HG03175 (cell line): ENCODE measurements around the gene TMEM272.

Source experiments
- ATAC-seq: cut with Tn5 transposase; IDR thresholded peaks from one replicate; pipeline ENCODE4 v1.9.1; 2021; ENCODE audit warnings: mild to moderate bottlenecking, moderate library complexity; ENCODE audit not compliant: unreplicated experiment

TMEM272 gene

GRCh38 chr13:51783428-51784094 is 61.4 kb downstream of the TMEM272 start:
- ATAC-seq: no peak

- ATAC-seq: no peak
Observed at GRCh38 chr13:51782026-51782710, 62.8 kb downstream of the TMEM272 start.

DNA sequence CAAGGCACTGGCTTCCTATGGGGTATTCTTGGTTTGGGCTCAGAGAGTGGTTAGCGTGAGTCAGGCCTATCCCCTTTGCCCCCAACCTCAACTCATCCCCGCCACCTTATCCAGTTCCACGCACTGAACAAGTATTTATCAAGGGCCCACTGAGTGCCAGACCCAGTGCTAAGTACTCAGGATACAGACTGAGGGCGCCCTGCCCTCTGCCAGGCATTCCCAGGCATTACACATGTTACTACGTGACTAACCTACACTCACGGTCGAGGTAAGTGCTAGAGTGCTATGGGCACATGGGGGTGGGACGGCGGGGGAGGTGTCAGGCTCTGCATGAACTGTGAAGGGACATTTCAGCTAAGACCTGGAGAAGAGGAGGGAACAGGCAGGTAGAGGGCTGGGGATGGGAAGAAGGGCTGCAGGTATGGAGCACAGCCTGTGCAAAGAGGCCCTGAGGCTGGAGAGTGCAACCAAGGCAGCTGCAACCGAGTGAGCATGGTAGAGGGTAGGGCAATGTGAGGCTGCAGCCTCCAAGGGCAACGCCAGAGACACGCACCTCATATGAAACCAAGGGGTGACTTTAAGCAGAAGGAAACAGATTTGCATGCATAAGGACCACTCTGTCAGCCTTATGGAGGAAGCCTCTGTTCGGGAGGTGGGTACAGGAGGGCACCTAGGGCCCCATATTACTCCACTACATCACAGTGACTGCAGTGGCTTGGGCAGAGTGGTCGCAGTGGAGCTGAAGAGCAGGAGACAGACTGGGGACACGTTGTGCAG is 63.5 kb downstream of the TMEM272 start:
- no peak for ATAC-seq

- ATAC-seq: no peak
Observed at GRCh38 chr13:51780099-51780498, 64.9 kb downstream of the TMEM272 start.

- no peak for ATAC-seq
Observed at GRCh38 chr13:51778392-51778791, 66.6 kb downstream of the TMEM272 start.

DNA sequence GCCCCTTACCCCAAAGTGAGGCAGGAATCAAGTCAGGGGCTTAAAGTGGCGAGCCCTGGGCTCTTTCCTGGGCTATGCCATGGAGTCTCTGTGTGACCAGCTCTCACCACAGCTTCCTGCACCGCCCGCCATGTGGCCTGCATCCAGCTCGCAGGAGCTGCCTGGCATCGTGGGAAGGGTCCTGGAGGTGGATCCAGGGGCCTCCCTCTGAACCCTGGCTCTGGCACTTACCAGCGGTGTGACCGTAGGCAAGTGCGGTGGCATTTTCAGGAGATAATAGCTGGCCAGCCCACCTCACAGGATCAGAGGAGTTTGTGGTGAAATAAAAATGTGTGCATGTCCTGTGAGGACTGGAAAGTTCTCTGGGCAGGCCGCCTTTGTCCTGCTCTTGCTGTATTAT is 67.1 kb downstream of the TMEM272 start:
- no peak for ATAC-seq

DNA sequence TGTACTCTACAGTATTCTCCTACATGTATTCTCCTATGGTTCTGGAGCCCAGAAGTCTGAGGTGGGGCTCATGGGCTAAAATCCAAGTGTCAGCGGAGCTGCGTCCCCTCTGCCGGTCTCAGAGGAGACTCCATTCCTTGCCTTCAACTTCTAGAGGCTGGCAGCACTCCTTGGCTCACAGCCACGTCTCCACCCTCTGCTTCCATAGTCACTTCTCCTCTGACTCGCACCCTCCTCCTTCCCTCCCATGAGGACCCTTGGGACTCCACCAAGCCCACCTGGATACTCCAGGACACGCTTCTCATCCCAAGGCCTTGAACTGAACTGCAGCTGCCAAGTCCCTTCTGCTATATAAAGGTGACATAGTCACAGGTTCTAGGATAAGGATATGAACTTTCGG is 68.8 kb downstream of the TMEM272 start:
- ATAC-seq: no peak

- no peak for ATAC-seq
Observed at GRCh38 chr13:51773515-51773914, 71.5 kb downstream of the TMEM272 start.

GRCh38 chr13:51772781-51773180 is 72.2 kb downstream of the TMEM272 start:
- ATAC-seq: no peak

DNA sequence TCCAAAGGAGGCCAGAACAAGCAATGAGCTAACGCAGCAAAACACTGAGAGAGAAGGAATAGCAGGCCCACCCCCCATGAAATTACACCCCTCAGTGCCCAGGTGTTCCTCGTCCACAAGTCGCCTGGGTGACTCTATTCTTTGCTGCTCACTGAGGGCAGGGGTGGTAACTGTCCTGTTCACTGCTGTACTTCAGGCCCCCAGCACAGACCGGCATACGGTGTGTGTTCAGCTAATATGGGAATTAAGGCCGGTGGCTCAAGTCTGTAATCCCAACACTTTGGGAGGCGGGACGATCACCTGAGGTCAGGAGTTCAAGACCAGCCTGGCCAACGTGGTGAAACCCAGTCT is 72.9 kb downstream of the TMEM272 start:
- ATAC-seq: no peak

DNA sequence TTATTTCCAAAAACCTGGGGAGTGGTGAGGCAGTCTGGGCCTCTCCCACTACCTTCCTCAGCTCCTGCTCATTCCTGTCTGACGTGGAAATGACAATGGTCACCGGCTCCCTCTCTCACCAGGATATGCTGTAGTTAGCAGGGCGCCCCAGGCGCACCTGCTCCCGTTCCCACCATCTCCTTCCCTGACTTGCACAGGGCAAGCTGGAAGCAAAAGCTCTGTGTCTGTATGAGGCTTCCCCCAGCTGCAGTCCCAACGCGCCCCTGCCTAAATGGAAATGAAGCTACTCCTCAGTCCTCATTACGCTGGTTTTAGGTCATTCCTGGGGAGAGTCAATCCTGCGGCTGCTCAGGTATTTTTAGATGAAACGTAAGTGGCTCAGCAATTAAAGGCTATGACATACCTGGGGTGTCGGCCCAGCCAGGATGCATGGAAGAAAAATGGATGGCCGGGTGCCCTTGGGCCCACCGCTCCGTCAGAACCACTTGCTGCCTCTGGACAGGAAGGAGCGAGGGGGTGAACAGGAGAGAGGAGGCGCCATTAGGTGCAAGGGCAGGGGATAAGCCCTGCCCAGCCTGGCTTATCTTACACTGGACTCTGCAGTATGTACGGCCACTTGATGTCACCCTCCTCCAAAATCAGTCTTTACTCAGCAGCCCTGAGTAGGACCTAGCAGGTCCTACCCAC is 73.4 kb downstream of the TMEM272 start:
- no peak for ATAC-seq

DNA sequence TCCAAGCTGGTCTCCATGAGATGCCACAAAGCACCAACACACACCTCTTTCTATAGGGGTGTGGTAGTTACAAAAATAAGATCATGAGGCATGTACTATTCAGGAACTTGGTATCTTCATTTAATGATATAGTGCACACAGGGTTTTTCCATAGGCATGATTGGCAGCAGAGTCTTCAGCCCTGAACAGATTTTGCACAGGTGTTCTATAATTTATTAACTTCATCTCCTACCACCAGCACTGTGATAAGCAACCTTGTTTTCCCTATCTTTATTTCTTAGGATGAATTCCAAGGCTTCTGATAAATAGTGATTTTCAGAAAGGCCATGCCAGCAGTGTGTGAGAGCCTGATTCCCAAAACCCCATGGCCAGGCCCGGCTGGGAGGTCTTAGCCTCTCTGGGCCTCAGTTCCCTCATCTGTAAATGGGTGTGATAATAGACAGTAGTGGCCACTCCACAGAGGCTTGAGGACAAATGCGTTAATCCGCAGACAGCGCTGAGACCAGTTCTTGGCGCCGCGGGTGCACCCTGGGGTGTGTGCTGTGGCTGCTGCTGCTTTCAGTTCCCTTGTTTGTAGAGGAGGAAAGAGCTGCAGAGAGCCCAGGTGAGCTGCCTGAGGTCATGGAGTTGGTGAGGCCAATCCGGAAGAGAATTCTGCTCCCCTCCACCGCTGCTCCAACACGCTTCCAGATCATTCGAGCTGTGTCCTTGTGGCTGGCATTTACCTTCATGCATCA is 74.1 kb downstream of the TMEM272 start:
- ATAC-seq: no peak

DNA sequence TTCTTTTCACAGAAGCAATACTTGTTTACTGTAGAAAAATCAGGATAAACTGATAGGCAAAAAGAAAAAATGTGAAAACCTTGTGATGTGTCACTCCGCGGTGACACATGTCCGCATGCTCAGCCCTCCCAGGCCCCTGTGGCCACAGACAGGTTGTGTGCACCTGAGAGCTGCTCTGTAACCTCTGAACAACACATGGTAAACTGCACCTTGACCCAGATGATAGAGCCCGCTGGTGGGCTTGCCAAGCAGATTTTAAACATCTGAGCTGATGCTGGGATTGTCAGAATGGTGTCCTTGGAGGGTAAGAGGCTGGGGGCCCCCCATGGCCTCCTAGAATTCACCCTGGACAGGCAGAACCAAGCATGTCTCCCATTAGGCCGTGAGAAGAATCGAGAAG is 74.8 kb downstream of the TMEM272 start:
- no peak for ATAC-seq

DNA sequence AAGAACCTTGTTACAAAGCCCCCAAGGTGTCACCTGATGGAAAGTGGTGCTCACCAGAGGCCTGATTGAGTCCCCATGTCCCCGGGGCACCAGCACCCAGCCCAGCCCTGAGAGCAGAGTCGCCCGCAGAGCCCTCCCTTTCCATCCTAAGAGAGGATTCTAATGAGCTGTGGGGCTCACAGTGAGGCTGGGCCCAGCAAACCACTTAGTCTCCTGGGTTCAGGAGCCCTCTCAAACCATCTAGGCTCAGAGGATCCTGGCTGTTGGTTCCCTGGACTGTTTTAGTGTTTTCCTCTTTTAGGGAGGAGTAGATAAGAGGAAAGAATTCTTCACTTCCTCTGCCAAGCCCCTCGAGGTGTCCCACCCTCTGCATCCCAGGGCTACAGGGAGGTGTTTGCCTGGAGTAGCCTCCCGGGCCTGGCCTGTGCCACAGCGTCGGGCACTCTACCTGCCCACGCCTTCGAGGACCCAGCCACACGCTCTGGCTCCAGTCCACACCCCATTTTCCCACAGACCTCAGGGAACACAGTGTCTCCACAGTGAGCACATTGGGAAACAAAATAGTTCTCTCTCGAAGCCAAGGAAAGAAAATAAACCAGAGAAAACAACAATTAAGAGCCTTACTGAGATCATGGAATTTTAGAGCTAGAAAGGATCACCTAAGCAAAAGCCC is 75.4 kb downstream of the TMEM272 start:
- no peak for ATAC-seq

- no peak for ATAC-seq
Observed at GRCh38 chr13:51768976-51769375, 76.0 kb downstream of the TMEM272 start.

GRCh38 chr13:51768378-51768921 is 76.5 kb downstream of the TMEM272 start:
- no peak for ATAC-seq

- ATAC-seq: no peak
Observed at GRCh38 chr13:51767100-51767499, 77.9 kb downstream of the TMEM272 start.

GRCh38 chr13:51765142-51765515 is 79.8 kb downstream of the TMEM272 start:
- no peak for ATAC-seq

GRCh38 chr13:51764184-51765141 is 80.5 kb downstream of the TMEM272 start:
- peak; percentile 85 for ATAC-seq
